Measurements from ENCODE around the gene MYH15.
"Not testable (repeated sequence)": the region's sequence is repeated elsewhere in the genome, so short reads cannot be mapped to it uniquely, and the experiment has no call there.

The MYH15 gene

GRCh38 chr3:108388136-108389132 is 122.0 kb downstream of the MYH15 start:
- DNase-seq (ENCODE audit: low read depth in 2 of 2), result no peak

GRCh38 chr3:108387063-108387462 is 123.3 kb downstream of the MYH15 start:
- no peak for DNase-seq (ENCODE audit: low read depth in 2 of 2)

GRCh38 chr3:108383306-108383705 is 127.1 kb downstream of the MYH15 start:
- no peak for DNase-seq (ENCODE audit: low read depth in 2 of 2)

- no peak for DNase-seq (ENCODE audit: low read depth in 2 of 2)
Observed at GRCh38 chr3:108381529-108382140, 128.8 kb downstream of the MYH15 start.

- no peak for DNase-seq (ENCODE audit: low read depth in 2 of 2)
Observed at GRCh38 chr3:108380128-108380795, 130.1 kb downstream of the MYH15 start.

- DNase-seq (ENCODE audit: low read depth in 2 of 2), result not testable (repeated sequence)
Observed at GRCh38 chr3:108378952-108379342, 131.4 kb downstream of the MYH15 start.

GRCh38 chr3:108378153-108378951 is 132.0 kb downstream of the MYH15 start:
- no peak for DNase-seq (ENCODE audit: low read depth in 2 of 2)

GRCh38 chr3:108377384-108377783 is 133.0 kb downstream of the MYH15 start:
- no peak for DNase-seq (ENCODE audit: low read depth in 2 of 2)

- no peak for DNase-seq (ENCODE audit: low read depth in 2 of 2)
Observed at GRCh38 chr3:108376026-108376425, 134.4 kb downstream of the MYH15 start.

GRCh38 chr3:108359011-108359410 is 151.4 kb downstream of the MYH15 start:
- DNase-seq (ENCODE audit: low read depth in 2 of 2), result no peak

- no peak for DNase-seq (ENCODE audit: low read depth in 2 of 2)
Observed at GRCh38 chr3:108357042-108357441, 153.4 kb downstream of the MYH15 start.

- no peak for DNase-seq (ENCODE audit: low read depth in 2 of 2)
Observed at GRCh38 chr3:108354562-108354961, 155.8 kb downstream of the MYH15 start.

GRCh38 chr3:108352176-108352575 is 158.2 kb downstream of the MYH15 start:
- DNase-seq (ENCODE audit: low read depth in 2 of 2), result no peak

- no peak for DNase-seq (ENCODE audit: low read depth in 2 of 2)
Observed at GRCh38 chr3:108346301-108347227, 163.8 kb downstream of the MYH15 start.

- DNase-seq (ENCODE audit: low read depth in 2 of 2), result no peak
Observed at GRCh38 chr3:108345492-108346205, 164.7 kb downstream of the MYH15 start.

GRCh38 chr3:108343491-108343890 is 166.9 kb downstream of the MYH15 start:
- no peak for DNase-seq (ENCODE audit: low read depth in 2 of 2)

GRCh38 chr3:108342837-108343486 is 167.4 kb downstream of the MYH15 start:
- no peak for DNase-seq (ENCODE audit: low read depth in 2 of 2)

- no peak for DNase-seq (ENCODE audit: low read depth in 2 of 2)
Observed at GRCh38 chr3:108341911-108342310, 168.5 kb downstream of the MYH15 start.

- DNase-seq (ENCODE audit: low read depth in 2 of 2), result no peak
Observed at GRCh38 chr3:108338901-108339545, 171.4 kb downstream of the MYH15 start.

Measured in stimulated activated CD8-positive, alpha-beta memory T cell treated with anti-CD3 and anti-CD28 coated beads, Interleukin-7, amount 100 ng/mL, for 4 hours (primary cell).